Smooth muscle cell (in vitro differentiated cells): ENCODE data around the gene SLC29A4. TPM values are rescaled to one million over a fixed set of nuclear protein-coding genes. Genes with fewer than 3 reads are reported as not detected.
"Not testable (repeated sequence)": the region's sequence is repeated elsewhere in the genome, so short reads cannot be mapped to it uniquely, and the experiment has no call there.

ENCODE experiments used
- DNase-seq: peaks from one replicate; lab custom pipeline; 2025; ENCODE audit not compliant: unreplicated experiment; lab: John Stamatoyannopoulos, UW
- H2AFZ ChIP-seq: fragments of 200-600 bp; sonication (generic); 2 replicates; pipeline ENCODE4 v1.6.0; 2016; ENCODE audit warnings: antibody characterized with exemption, low read depth, mild to moderate bottlenecking
- H3F3A ChIP-seq: fragments of 200-600 bp; sonication (generic); 2 replicates; pipeline ENCODE4 v1.6.0; 2017; ENCODE audit warnings: antibody characterized with exemption, low read depth
- H3K27ac ChIP-seq: fragments of 200-600 bp; sonication (generic); 2 replicates; pipeline ENCODE4 v1.5.1; 2016; ENCODE audit warnings: low read depth, mild to moderate bottlenecking
- H3K27me3 ChIP-seq: fragments of 200-600 bp; sonication (generic); 2 replicates; pipeline ENCODE4 v1.6.1; 2016; ENCODE audit warnings: low read depth, mild to moderate bottlenecking
- H3K36me3 ChIP-seq: fragments of 200-600 bp; sonication (generic); 2 replicates; pipeline ENCODE4 v1.5.1; 2016; ENCODE audit warnings: low read depth
- H3K4me1 ChIP-seq: fragments of 200-600 bp; sonication (generic); 2 replicates; pipeline ENCODE4 v1.5.1; 2016; ENCODE audit warnings: low read depth
- H3K4me2 ChIP-seq: fragments of 200-600 bp; sonication (generic); 2 replicates; pipeline ENCODE4 v1.6.0; 2016; ENCODE audit warnings: mild to moderate bottlenecking
- H3K4me3 ChIP-seq: fragments of 200-600 bp; sonication (generic); 2 replicates; pipeline ENCODE4 v1.5.1; 2016; ENCODE audit warnings: mild to moderate bottlenecking
- H3K79me2 ChIP-seq: fragments of 200-600 bp; sonication (generic); 2 replicates; pipeline ENCODE4 v1.6.0; 2016; ENCODE audit warnings: low read depth, mild to moderate bottlenecking
- H3K9ac ChIP-seq: fragments of 200-600 bp; sonication (generic); 2 replicates; pipeline ENCODE4 v1.6.0; 2016; ENCODE audit warnings: low read depth
- H3K9me3 ChIP-seq: fragments of 200-600 bp; sonication (generic); replicated peaks from 2 replicates; pipeline ENCODE4 v1.5.1; 2016; ENCODE audit warnings: low read depth
- H4K20me1 ChIP-seq: fragments of 200-600 bp; sonication (generic); 2 replicates; pipeline ENCODE4 v1.6.0; 2016; ENCODE audit warnings: low read depth
- WGBS: methylation state at CpG from one replicate; pipeline ENCODE4 v1.1.7; 2016; ENCODE audit warnings: low lambda C conversion rate; 5-methylcytosine and 5-hydroxymethylcytosine counted together
- polyA plus RNA-seq: library from polyadenylated mRNA; unstranded; fragments of >200 nt; fragmentation: Nextera tagmentation; extraction: Ambion mirVana; gene quantifications from 2 replicates; pipeline ENCODE4 v1.2.1, GENCODE V29; 2016
- total RNA-seq: library from RNA; depleted of rRNA; stranded (reverse); fragments of >200 nt; gene quantifications from 2 replicates; pipeline ENCODE4 v1.2.3, GENCODE V29; 2014
- TF ChIP-seq, protein P1 (sequence below): fragments of 200-600 bp; sonication (generic); IDR thresholded peaks from 2 replicates; pipeline ENCODE4 v1.5.1; 2017; ENCODE audit warnings: borderline replicate concordance, mild to moderate bottlenecking, antibody characterized with exemption; ENCODE audit not compliant: insufficient read depth, poor library complexity, severe bottlenecking

The SLC29A4 gene
- total and polyA plus RNA-seq, 2 experiments from 2014 or later, result 3.7 to 16.6 TPM

DNA sequence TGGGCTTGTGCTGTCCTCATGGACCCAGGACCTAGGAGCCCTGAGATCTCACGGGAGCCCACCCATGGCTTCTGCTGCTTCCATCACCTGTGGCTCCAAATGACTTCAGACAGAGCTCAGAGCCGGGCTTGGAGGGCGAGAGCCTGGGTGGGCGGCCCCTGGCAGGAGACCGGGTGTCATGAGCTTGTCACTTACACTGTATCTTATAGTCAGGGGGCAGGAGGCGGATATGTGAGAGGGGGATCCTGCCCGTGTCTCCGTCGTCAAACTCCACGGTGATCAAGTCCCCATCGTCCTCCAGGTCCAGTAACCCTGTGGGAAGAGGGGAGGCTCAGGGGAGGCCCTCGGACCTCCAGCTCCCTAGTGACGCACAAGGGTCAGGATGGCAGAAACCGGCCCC, 33.0 kb downstream of the SLC29A4 start:
- Histone ChIP-seq H3F3A (no peaks in the 10 kb centered on the region), H2AFZ (no peak overlapping the region), H3K36me3 (peaks cover 12% of the 10 kb centered on the region), H3K4me3 (no peak overlapping the region), H3K4me1 (no peaks in the 10 kb centered on the region), H3K27me3 (no peaks in the 10 kb centered on the region), H3K9ac (no peak overlapping the region), H4K20me1 (no peaks in the 10 kb centered on the region), H3K9me3 (peaks cover 6% of the 10 kb centered on the region), H3K79me2 (no peaks in the 10 kb centered on the region), H3K4me2 (no peak overlapping the region), H3K27ac (no peak overlapping the region)
- TF ChIP-seq, protein P1, sequence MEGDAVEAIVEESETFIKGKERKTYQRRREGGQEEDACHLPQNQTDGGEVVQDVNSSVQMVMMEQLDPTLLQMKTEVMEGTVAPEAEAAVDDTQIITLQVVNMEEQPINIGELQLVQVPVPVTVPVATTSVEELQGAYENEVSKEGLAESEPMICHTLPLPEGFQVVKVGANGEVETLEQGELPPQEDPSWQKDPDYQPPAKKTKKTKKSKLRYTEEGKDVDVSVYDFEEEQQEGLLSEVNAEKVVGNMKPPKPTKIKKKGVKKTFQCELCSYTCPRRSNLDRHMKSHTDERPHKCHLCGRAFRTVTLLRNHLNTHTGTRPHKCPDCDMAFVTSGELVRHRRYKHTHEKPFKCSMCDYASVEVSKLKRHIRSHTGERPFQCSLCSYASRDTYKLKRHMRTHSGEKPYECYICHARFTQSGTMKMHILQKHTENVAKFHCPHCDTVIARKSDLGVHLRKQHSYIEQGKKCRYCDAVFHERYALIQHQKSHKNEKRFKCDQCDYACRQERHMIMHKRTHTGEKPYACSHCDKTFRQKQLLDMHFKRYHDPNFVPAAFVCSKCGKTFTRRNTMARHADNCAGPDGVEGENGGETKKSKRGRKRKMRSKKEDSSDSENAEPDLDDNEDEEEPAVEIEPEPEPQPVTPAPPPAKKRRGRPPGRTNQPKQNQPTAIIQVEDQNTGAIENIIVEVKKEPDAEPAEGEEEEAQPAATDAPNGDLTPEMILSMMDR, result no peak
- DNase-seq, result no peak
- WGBS, result 99% methylated on average over 14 of the region's 14 CpGs

DNA sequence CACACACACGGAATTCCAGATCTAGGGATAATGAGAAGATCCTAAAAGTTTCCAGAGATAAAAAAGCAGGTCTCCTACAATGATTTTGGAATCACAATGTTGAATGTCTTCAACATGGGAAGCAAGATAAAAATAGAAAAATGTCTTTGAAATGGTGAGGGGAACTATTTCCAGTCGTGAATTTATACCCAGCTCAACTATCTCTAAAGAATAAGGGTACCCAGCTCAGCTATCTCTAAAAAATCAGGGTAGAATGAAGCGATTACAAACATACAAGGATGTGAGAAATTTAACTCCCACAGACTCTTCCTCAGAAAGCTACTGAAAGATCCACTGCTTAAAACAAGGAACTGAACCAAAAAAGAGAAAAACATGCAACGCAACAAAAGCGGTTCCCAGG, 35.9 kb downstream of the SLC29A4 start:
- H3K4me3 ChIP-seq, H2AFZ ChIP-seq, H3K27ac ChIP-seq, H3K79me2 ChIP-seq, H3K9ac ChIP-seq, H4K20me1 ChIP-seq, H3K27me3 ChIP-seq, H3K9me3 ChIP-seq, H3K4me2 ChIP-seq, H3F3A ChIP-seq, DNase-seq, H3K4me1 ChIP-seq: not testable (repeated sequence)
- WGBS, result 96% methylated on average over 5 of the region's 5 CpGs
- H3K36me3 ChIP-seq, result peaks cover 12% of the 10 kb centered on the region

DNA sequence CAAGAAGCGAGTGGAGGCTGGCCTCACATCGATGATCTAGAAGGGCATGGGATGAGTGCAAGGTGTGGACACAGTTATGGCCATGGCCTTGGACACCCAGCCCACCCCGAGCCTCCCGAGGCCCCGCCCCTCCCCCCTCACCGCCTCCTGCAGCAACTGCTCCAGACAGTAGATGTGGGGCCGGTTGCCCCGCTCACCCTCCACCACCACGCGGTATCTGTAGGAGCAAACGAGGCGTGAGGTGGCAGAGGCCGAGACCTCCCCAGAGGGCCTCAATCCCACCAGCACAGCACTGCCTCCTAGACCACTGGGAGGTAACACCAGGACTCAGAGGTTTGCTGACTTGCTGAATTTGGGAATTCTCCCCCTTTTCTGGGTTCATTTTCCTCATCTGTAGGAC, 37.6 kb downstream of the SLC29A4 start:
- Histone ChIP-seq H3F3A (no peaks in the 10 kb centered on the region), H3K9me3 (peaks cover 6% of the 10 kb centered on the region), H3K27me3 (no peaks in the 10 kb centered on the region), H3K36me3 (peaks cover 12% of the 10 kb centered on the region), H2AFZ (no peak overlapping the region), H3K4me3 (no peak overlapping the region), H3K79me2 (no peaks in the 10 kb centered on the region), H3K9ac (no peak overlapping the region), H3K27ac (no peak overlapping the region), H3K4me2 (no peak overlapping the region), H3K4me1 (no peaks in the 10 kb centered on the region), H4K20me1 (no peaks in the 10 kb centered on the region)
- 98% methylated on average over 13 of the region's 13 CpGs for WGBS
- no peak for DNase-seq
- TF ChIP-seq, protein P1, result no peak

DNA sequence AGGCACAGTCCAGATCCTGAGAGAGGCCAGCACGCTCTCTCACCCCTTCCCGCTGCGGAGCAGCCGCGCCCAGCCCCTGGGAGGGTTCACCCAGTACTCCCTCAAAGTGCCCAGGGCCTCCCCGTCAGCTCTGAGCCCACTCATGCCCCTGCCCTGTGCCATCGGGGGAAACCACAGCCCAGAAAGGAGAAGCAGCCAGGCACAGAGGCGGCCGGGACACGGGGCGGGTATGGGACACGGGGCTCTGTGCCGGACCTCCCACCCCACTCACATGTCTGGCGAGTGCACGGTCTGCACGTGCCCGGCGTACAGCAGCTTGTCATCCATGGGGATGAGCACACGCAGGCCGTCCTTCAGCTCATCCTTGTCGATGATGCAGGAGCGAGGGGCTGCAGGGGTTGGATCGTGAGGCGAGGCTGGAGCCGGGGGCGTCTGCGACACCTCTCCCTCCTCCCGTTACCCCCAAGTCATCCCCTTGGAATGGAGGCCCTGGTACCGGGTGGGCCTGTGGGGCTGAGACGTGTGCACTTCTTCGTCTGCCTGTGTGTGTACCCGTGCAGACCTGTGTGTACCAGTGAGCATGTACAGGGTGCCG, 38.2 kb downstream of the SLC29A4 start:
- 98% methylated on average over 30 of the region's 33 CpGs for WGBS
- peaks cover 12% of the 10 kb centered on the region for H3K36me3 ChIP-seq

More for the DNA sequence above, 38.2 kb downstream of the SLC29A4 start:
- no peak for DNase-seq
- no peak overlapping the region for H3K27ac ChIP-seq
- TF ChIP-seq, protein P1, result no peak
- H3F3A ChIP-seq, result no peaks in the 10 kb centered on the region
- no peak overlapping the region for H3K9ac ChIP-seq
- peaks cover 6% of the 10 kb centered on the region for H3K9me3 ChIP-seq
- H3K4me2 ChIP-seq, result no peak overlapping the region
- no peak overlapping the region for H2AFZ ChIP-seq
- H3K4me1 ChIP-seq, result no peaks in the 10 kb centered on the region
- no peaks in the 10 kb centered on the region for H3K79me2 ChIP-seq
- no peak overlapping the region for H3K4me3 ChIP-seq
- H3K27me3 ChIP-seq, result no peaks in the 10 kb centered on the region
- peaks cover 3% of the 10 kb centered on the region for H4K20me1 ChIP-seq
